Thoracic aorta (tissue), 2 donors: ENCODE data around the gene SPIRE1. TPM values are rescaled to one million over a fixed set of nuclear protein-coding genes. Genes with fewer than 3 reads are reported as not detected.

ENCODE experiments used
- ATAC-seq: fragments of 150-250 bp; one replicate; pipeline ENCODE4 v1.8.0; 2017; ENCODE audit warnings: low read depth; ENCODE audit not compliant: insufficient number of reproducible peaks, low FRiP score
- DNase-seq: peaks from one replicate; pipeline ENCODE4 v3.0.0-alpha.2; 2020; ENCODE audit warnings: low spot score
- H3K27ac ChIP-seq, 2 donors: fragments of 200-600 bp; sonication (generic); 1 replicate in 1 of 2; 2 replicates in 1 of 2; pipeline ENCODE4 v1.5.1; 2016; ENCODE audit warnings: mild to moderate bottlenecking in 2 of 2, moderate library complexity in 2 of 2
- H3K27me3 ChIP-seq: fragments of 200-600 bp; sonication (generic); replicated peaks from 2 replicates; pipeline ENCODE4 v1.6.0; 2016; ENCODE audit warnings: mild to moderate bottlenecking; ENCODE audit not compliant: insufficient read depth
- H3K36me3 ChIP-seq: fragments of 200-600 bp; sonication (generic); one replicate; pipeline ENCODE4 v1.5.1; 2016
- H3K4me1 ChIP-seq, 2 donors: fragments of 200-600 bp; sonication (generic); 1 replicate in 1 of 2; 2 replicates in 1 of 2; pipeline versions ENCODE4 v1.5.1 to v1.6.0; 2016; ENCODE audit warnings: low read depth in 2 of 2, mild to moderate bottlenecking in 1 of 2; ENCODE audit not compliant: control insufficient read depth in 1 of 2
- H3K4me3 ChIP-seq: fragments of 200-600 bp; sonication (generic); 2 replicates; pipeline ENCODE4 v1.5.1; 2016; ENCODE audit warnings: mild to moderate bottlenecking
- H3K9me3 ChIP-seq: fragments of 200-600 bp; sonication (generic); 2 replicates; pipeline ENCODE4 v1.5.1; 2016
- CTCF ChIP-seq: fragments of 200-600 bp; sonication (generic); IDR thresholded peaks from one replicate; pipeline ENCODE4 v1.5.1; 2019; ENCODE audit warnings: antibody characterized with exemption
- total RNA-seq, 2 donors: library from RNA; depleted of rRNA; stranded (reverse); fragments of >200 nt; gene quantifications; one replicate each; pipeline versions ENCODE4 v1.1.0 to v1.2.3, GENCODE V29; 2016

Gene SPIRE1
- total RNA-seq, 2 donors from 2014 or later = 26.8 to 39.6 TPM

GRCh38 chr18:12428923-12429322, 229.0 kb downstream of the SPIRE1 start:
- Histone ChIP-seq H3K9me3 (no peaks in the 10 kb centered on the region), H3K36me3 (peaks cover 22% of the 10 kb centered on the region), H3K27me3 (no peaks in the 10 kb centered on the region), H3K27ac (no peak overlapping the region), H3K4me1 (peaks cover 2 to 6% of the 10 kb centered on the region in 2 donors), H3K4me3 (no peak overlapping the region)
- no peak for DNase-seq
- no peak for ATAC-seq
- TF ChIP-seq CTCF = no peak

DNA sequence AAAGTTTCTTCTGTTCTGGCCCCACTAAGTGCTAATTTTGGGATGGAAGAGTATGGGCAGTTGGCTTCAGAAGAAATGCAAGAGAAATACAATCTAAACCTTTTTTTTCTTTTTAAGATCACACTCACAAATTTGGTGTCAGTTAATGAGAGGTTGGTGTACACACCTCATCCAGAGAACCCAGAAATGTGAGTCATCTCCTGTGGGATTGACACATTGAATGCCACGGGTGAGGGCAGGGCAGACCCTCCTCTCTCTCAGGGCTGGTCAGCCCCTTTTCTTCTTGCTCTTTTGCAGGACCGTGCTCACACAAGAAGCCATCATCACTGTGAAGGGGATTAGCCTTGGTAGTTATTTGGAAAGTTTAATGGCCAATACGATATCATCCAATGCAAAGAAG, 231.0 kb downstream of the SPIRE1 start:
- ATAC-seq (no peak), DNase-seq (no peak)
- H3K4me3 ChIP-seq = no peak overlapping the region
- no peaks in the 10 kb centered on the region for H3K9me3 ChIP-seq
- H3K27me3 ChIP-seq = no peaks in the 10 kb centered on the region
- peaks cover 8% of the 10 kb centered on the region for H3K36me3 ChIP-seq
- H3K27ac ChIP-seq = no peak overlapping the region
- no peak for TF ChIP-seq CTCF
- H3K4me1 ChIP-seq = peaks cover 2 to 13% of the 10 kb centered on the region in 2 donors

GRCh38 chr18:12424252-12424651, 233.7 kb downstream of the SPIRE1 start:
- H3K4me3 ChIP-seq = no peak overlapping the region
- DNase-seq (no peak), ATAC-seq (no peak)
- no peak for TF ChIP-seq CTCF
- H3K4me1 ChIP-seq = peaks cover 2 to 19% of the 10 kb centered on the region in 2 donors
- H3K36me3 ChIP-seq = peaks cover 3% of the 10 kb centered on the region
- no peaks in the 10 kb centered on the region for H3K9me3 ChIP-seq
- H3K27me3 ChIP-seq = no peaks in the 10 kb centered on the region
- no peak overlapping the region for H3K27ac ChIP-seq

DNA sequence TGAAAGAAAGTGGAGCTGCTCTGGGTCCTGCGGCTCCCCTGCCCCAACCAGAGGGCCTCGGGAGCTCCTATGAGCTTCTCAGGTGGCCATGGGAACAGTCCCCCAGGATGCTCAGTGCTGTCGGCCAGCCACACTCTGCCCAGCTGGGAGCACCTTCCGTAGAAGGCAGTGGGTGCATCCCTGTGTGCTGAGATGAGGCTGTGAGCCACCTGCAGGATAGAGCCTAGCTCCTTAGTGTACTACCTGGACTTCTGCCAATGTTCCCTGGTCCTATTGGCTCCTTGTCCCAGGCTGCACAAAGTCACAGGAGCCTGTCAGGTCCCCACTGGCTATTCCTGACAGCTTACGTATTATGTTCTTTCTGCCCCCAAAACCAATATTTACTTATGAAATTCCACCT, 234.1 kb downstream of the SPIRE1 start:
- Histone ChIP-seq H3K27me3 (no peaks in the 10 kb centered on the region), H3K36me3 (peaks cover 3% of the 10 kb centered on the region), H3K9me3 (no peaks in the 10 kb centered on the region), H3K4me3 (no peak overlapping the region), H3K4me1 (peaks cover 2 to 19% of the 10 kb centered on the region in 2 donors), H3K27ac (no peak overlapping the region)
- TF ChIP-seq CTCF = no peak
- DNase-seq (no peak), ATAC-seq (no peak)

- Histone ChIP-seq H3K36me3 (peaks cover 3% of the 10 kb centered on the region), H3K27me3 (no peaks in the 10 kb centered on the region), H3K9me3 (no peaks in the 10 kb centered on the region), H3K4me1 (peaks cover 2 to 19% of the 10 kb centered on the region in 2 donors), H3K27ac (no peak overlapping the region), H3K4me3 (no peak overlapping the region)
- no peak for ATAC-seq
- DNase-seq = no peak
- TF ChIP-seq CTCF = no peak
These were observed 234.5 kb downstream of the SPIRE1 start for GRCh38 chr18:12423393-12423792.
